HepG2 (cell line): ENCODE data around the gene NKX1-2. TPM values are rescaled to one million over a fixed set of nuclear protein-coding genes. Genes with fewer than 3 reads are reported as not detected.
A peak's percentile ranks its signal among the peaks of the same experiment; 100 is the strongest.

Source experiments
- LCORL ChIP-seq, 2 experiments: fragments of 450-650 bp in 1 of 2; sonication (generic) in 1 of 2; formaldehyde crosslinking in 1 of 2; IDR thresholded peaks; 2 replicates each; pipeline versions ENCODE4 v1.5.0 to v1.6.1; 2017 to 2020; ENCODE audit warnings: antibody characterized with exemption in 1 of 2, missing genetic modification reagents in 1 of 2
- NFYC ChIP-seq: IDR thresholded peaks from 2 replicates; pipeline ENCODE4 v1.6.1; 2016; ENCODE audit warnings: missing genetic modification reagents, missing compliant biosample characterization
- NR2C2 ChIP-seq: sonication (generic); formaldehyde crosslinking; IDR thresholded peaks from 2 replicates; pipeline ENCODE4 v1.4.0; 2020; ENCODE audit warnings: missing genetic modification reagents, mild to moderate bottlenecking, moderate library complexity, borderline replicate concordance
- PHB2 ChIP-seq: fragments of 450-650 bp; IDR thresholded peaks from 2 replicates; pipeline ENCODE4 v1.6.1; 2018; ENCODE audit not compliant: partially characterized antibody
- PHF20 ChIP-seq: sonication (generic); formaldehyde crosslinking; IDR thresholded peaks from 2 replicates; pipeline ENCODE4 v1.5.0; 2020; ENCODE audit warnings: mild to moderate bottlenecking, missing genetic modification reagents
- SIX1 ChIP-seq: sonication (generic); formaldehyde crosslinking; IDR thresholded peaks from 2 replicates; pipeline ENCODE4 v1.4.0; 2020; ENCODE audit warnings: missing genetic modification reagents, borderline replicate concordance
- ZBTB3 ChIP-seq: sonication (generic); formaldehyde crosslinking; IDR thresholded peaks from 2 replicates; pipeline ENCODE4 v1.4.0; 2020; ENCODE audit warnings: low read depth, mild to moderate bottlenecking, moderate library complexity, missing genetic modification reagents, borderline replicate concordance
- ZNF274 ChIP-seq: sonication (generic); formaldehyde crosslinking; IDR thresholded peaks from 2 replicates; pipeline ENCODE4 v1.5.1; 2020; ENCODE audit warnings: mild to moderate bottlenecking, missing genetic modification reagents
- ZNF609 ChIP-seq: sonication (generic); formaldehyde crosslinking; IDR thresholded peaks from 2 replicates; pipeline ENCODE4 v1.4.0; 2020; ENCODE audit warnings: mild to moderate bottlenecking, missing genetic modification reagents, borderline replicate concordance
- ZNF709 ChIP-seq: sonication (generic); formaldehyde crosslinking; IDR thresholded peaks from 2 replicates; pipeline ENCODE4 v1.5.0; 2020; ENCODE audit warnings: mild to moderate bottlenecking, missing genetic modification reagents
- ZNF761 ChIP-seq: sonication (generic); formaldehyde crosslinking; conservative IDR thresholded peaks from 2 replicates; pipeline ENCODE4 v1.4.0; 2020; ENCODE audit warnings: mild to moderate bottlenecking, missing genetic modification reagents
- polyA plus RNA-seq, 8 experiments: library from polyadenylated mRNA; depleted of rRNA in 3 of 8; stranded (reverse) in 7 of 8; unstranded in 1 of 8; fragments of >200 nt; fragmentation: Illumina TruSeq in 4 of 8; extraction: Trizol in 4 of 8; gene quantifications; 2 replicates each; pipeline versions ENCODE4 v1.2.1 to v1.2.3, GENCODE V29; 2011 to 2016; ENCODE audit warnings: low read depth in 4 of 8, missing spikeins in 1 of 8, mixed read lengths in 1 of 8; ENCODE audit not compliant: insufficient read depth in 1 of 8
- total RNA-seq, 5 experiments: library from RNA; depleted of rRNA; stranded (reverse); fragments of >200 nt; fragmentation: Illumina TruSeq; extraction: Trizol; gene quantifications; 2 replicates each; pipeline ENCODE4 v1.2.3, GENCODE V29; 2016; ENCODE audit warnings: low read depth in 1 of 5
- TF ChIP-seq, protein P1 (sequence below): sonication (generic); formaldehyde crosslinking; IDR thresholded peaks from 2 replicates; pipeline ENCODE4 v1.8.0; 2022; ENCODE audit warnings: missing genetic modification reagents, mild to moderate bottlenecking, moderate library complexity, borderline replicate concordance
- TF ChIP-seq, protein P2 (sequence below): sonication (generic); formaldehyde crosslinking; IDR thresholded peaks from 2 replicates; pipeline ENCODE4 v1.4.0; 2020; ENCODE audit warnings: mild to moderate bottlenecking, missing genetic modification reagents
- TF ChIP-seq, protein P3 (sequence below): sonication (generic); formaldehyde crosslinking; IDR thresholded peaks from 2 replicates; pipeline ENCODE4 v1.8.0; 2022; ENCODE audit warnings: low read depth, missing genetic modification reagents
- TF ChIP-seq, protein P4 (sequence below): sonication (generic); formaldehyde crosslinking; IDR thresholded peaks from 2 replicates; pipeline ENCODE4 v1.8.1; 2022; ENCODE audit warnings: mild to moderate bottlenecking, missing genetic modification reagents
- TF ChIP-seq, protein P5 (sequence below): sonication (generic); formaldehyde crosslinking; IDR thresholded peaks from 2 replicates; pipeline ENCODE4 v1.4.0; 2020; ENCODE audit warnings: missing genetic modification reagents

NKX1-2 gene
- total and polyA plus RNA-seq, 2 of the 13 experiments (the other 11 are each of a cell fraction or from before 2014, with no cell fraction given), result not detected

DNA sequence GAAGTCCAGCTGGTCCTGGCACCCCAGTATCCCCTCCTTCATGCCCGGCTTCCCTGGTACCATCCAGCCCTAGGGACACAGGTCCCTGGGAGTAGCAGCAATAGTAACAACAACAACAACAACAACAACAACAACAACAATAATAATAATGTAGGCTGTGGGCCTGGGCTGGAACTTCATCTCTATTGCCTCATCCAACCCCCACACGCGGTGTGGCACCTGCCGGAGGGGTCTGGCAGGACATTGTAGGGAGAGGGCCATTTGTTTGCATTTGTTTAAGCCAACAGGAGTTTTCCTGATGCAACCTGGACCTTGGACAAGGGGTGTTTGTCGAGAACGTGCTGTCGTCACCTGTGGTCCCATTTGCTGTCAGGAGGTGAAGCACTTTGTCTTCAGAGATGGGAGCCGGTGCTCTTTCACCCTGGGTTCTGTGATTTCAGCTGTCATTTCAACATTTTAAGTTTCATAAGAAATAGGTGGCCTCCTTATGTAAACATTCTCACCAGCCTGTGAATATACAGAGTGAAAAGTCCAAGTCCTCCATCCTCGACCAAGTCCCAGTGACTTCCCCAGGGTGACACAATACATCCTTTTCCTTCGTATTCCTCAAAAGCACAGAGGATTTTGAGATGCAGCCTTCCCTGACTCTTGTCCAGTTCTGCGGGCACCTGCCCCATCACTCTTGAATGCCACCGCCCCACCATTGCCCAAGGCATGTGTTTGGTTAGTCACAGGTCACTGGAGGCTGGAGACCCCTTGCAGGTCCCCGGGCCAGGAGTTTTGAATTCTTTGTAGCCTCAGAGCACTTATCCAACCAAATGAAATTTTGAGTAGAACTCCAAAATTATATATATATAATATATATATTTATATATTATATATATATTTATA is 21.0 kb upstream of the NKX1-2 start (continued):
- TF ChIP-seq LCORL (IDR thresholded peaks at IDR 0.05), result peak; percentile 16; the same call in 1 of the 2 replicates
- peak; percentile 97 for TF ChIP-seq LCORL (CRISPR knock-in tag; IDR thresholded peaks at IDR 0.05)
- TF ChIP-seq, protein P1, sequence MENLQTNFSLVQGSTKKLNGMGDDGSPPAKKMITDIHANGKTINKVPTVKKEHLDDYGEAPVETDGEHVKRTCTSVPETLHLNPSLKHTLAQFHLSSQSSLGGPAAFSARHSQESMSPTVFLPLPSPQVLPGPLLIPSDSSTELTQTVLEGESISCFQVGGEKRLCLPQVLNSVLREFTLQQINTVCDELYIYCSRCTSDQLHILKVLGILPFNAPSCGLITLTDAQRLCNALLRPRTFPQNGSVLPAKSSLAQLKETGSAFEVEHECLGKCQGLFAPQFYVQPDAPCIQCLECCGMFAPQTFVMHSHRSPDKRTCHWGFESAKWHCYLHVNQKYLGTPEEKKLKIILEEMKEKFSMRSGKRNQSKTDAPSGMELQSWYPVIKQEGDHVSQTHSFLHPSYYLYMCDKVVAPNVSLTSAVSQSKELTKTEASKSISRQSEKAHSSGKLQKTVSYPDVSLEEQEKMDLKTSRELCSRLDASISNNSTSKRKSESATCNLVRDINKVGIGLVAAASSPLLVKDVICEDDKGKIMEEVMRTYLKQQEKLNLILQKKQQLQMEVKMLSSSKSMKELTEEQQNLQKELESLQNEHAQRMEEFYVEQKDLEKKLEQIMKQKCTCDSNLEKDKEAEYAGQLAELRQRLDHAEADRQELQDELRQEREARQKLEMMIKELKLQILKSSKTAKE, result peak; percentile 84; the same call in 1 of the 2 replicates
- TF ChIP-seq PHB2, result no peak
- TF ChIP-seq ZNF274 (CRISPR knock-in tag), result no peak
- TF ChIP-seq PHF20 (CRISPR knock-in tag), result no peak
- TF ChIP-seq, protein P2, sequence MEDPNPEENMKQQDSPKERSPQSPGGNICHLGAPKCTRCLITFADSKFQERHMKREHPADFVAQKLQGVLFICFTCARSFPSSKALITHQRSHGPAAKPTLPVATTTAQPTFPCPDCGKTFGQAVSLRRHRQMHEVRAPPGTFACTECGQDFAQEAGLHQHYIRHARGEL (CRISPR knock-in tag), result no peak
- TF ChIP-seq, protein P3, sequence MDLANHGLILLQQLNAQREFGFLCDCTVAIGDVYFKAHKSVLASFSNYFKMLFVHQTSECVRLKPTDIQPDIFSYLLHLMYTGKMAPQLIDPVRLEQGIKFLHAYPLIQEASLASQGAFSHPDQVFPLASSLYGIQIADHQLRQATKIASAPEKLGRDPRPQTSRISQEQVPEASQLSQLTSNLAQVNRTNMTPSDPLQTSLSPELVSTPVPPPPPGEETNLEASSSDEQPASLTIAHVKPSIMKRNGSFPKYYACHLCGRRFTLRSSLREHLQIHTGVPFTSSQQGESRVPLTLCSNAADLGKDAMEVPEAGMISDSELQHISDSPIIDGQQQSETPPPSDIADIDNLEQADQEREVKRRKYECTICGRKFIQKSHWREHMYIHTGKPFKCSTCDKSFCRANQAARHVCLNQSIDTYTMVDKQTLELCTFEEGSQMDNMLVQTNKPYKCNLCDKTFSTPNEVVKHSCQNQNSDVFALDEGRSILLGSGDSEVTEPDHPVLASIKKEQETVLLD (CRISPR knock-in tag), result no peak
- peak; percentile 78; the same call in 1 of the 2 replicates for TF ChIP-seq ZNF761
- TF ChIP-seq, protein P4, sequence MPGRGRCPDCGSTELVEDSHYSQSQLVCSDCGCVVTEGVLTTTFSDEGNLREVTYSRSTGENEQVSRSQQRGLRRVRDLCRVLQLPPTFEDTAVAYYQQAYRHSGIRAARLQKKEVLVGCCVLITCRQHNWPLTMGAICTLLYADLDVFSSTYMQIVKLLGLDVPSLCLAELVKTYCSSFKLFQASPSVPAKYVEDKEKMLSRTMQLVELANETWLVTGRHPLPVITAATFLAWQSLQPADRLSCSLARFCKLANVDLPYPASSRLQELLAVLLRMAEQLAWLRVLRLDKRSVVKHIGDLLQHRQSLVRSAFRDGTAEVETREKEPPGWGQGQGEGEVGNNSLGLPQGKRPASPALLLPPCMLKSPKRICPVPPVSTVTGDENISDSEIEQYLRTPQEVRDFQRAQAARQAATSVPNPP (CRISPR knock-in tag), result no peak
- 0 out of 2 replicates have a peak, but pooled peaks have one; percentile 33 for TF ChIP-seq ZBTB3 (CRISPR knock-in tag)
- TF ChIP-seq ZNF709 (CRISPR knock-in tag), result no peak
- TF ChIP-seq NFYC, result no peak
- TF ChIP-seq SIX1 (CRISPR knock-in tag), result 0 out of 2 replicates have a peak, but pooled peaks have one; percentile 25
- TF ChIP-seq NR2C2, result peak; percentile 87
- peak; percentile 93 for TF ChIP-seq ZNF609
- TF ChIP-seq, protein P5, sequence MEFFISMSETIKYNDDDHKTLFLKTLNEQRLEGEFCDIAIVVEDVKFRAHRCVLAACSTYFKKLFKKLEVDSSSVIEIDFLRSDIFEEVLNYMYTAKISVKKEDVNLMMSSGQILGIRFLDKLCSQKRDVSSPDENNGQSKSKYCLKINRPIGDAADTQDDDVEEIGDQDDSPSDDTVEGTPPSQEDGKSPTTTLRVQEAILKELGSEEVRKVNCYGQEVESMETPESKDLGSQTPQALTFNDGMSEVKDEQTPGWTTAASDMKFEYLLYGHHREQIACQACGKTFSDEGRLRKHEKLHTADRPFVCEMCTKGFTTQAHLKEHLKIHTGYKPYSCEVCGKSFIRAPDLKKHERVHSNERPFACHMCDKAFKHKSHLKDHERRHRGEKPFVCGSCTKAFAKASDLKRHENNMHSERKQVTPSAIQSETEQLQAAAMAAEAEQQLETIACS, result no peak
